Lower lobe of right lung (tissue), 2 donors: ENCODE data around the gene ARSG. TPM values are rescaled to one million over a fixed set of nuclear protein-coding genes. Genes with fewer than 3 reads are reported as not detected.

ENCODE experiments used
- ATAC-seq, 2 donors: fragments of 200-7000 bp; cut with Tn5 transposase; one replicate each; pipeline ENCODE4 v1.9.1; 2020 to 2022; ENCODE audit warnings: mild to moderate bottlenecking in 2 of 2, moderate library complexity in 2 of 2
- DNase-seq: peaks from one replicate; pipeline ENCODE4 v3.0.0-alpha.2; 2020
- H3K27ac ChIP-seq: fragments of 200-600 bp; one replicate; pipeline ENCODE4 v1.8.0; 2022
- H3K27me3 ChIP-seq: fragments of 200-600 bp; one replicate; pipeline ENCODE4 v1.8.0; 2022; ENCODE audit warnings: low read depth
- H3K36me3 ChIP-seq: fragments of 200-600 bp; one replicate; pipeline ENCODE4 v1.8.0; 2022; ENCODE audit warnings: mild to moderate bottlenecking
- H3K4me1 ChIP-seq: fragments of 200-600 bp; one replicate; pipeline ENCODE4 v1.8.0; 2022
- H3K4me3 ChIP-seq: fragments of 200-600 bp; one replicate; pipeline ENCODE4 v1.8.0; 2022; ENCODE audit warnings: mild to moderate bottlenecking
- H3K9me3 ChIP-seq: fragments of 200-600 bp; one replicate; pipeline ENCODE4 v1.8.0; 2022
- CTCF ChIP-seq: fragments of 200-600 bp; IDR thresholded peaks from one replicate; pipeline ENCODE4 v1.8.0; 2022; ENCODE audit warnings: antibody characterized with exemption, mild to moderate bottlenecking
- intact Hi-C: fragments of 100-400 bp; cut with DNase I; formaldehyde crosslinking; loops from one replicate; pipeline ENCODE4 v1.11.0; 2022
- microRNA-seq: library from miRNA; unstranded; fragments of <30 nt; microRNA quantifications from one replicate; pipeline ENCODE4 v1.2.0, GENCODE V29; 2020; ENCODE audit warnings: borderline number of aligned reads
- total RNA-seq: library from RNA; stranded (reverse); fragmentation: NEBNext Ultra II Directional; extraction: Animal tissue kit (Norgen Biotek cat#: 25700); gene quantifications from one replicate; pipeline ENCODE4 v1.2.1, GENCODE V29; 2021
- donor health status: DM: no; HTN: yes; CAD: no; lungs with severe emphysema.

The ARSG gene
- total RNA-seq, 1 donor from 2014 or later: 4.2 TPM

GRCh38 chr17:68462381-68463210 lies 171.3 kb downstream of the ARSG start:
- intact Hi-C loops: no loop called here

GRCh38 chr17:68463211-68464019 lies 172.1 kb downstream of the ARSG start:
- no peak for TF ChIP-seq CTCF
- H3K4me3 ChIP-seq: no peak overlapping the region
- H3K9me3 ChIP-seq: no peaks in the 10 kb centered on the region
- no peak for DNase-seq
- no peak for ATAC-seq
- intact Hi-C loops: no loop called here
- no peaks in the 10 kb centered on the region for H3K27me3 ChIP-seq
- H3K4me1 ChIP-seq: peaks cover 37% of the 10 kb centered on the region
- H3K27ac ChIP-seq: no peak overlapping the region
- no peaks in the 10 kb centered on the region for H3K36me3 ChIP-seq

More at GRCh38 chr17:68462381-68463210, 171.3 kb downstream of the ARSG start:
- Histone ChIP-seq H3K4me1 (peaks cover 42% of the 10 kb centered on the region), H3K9me3 (no peaks in the 10 kb centered on the region), H3K36me3 (no peaks in the 10 kb centered on the region), H3K27me3 (no peaks in the 10 kb centered on the region), H3K27ac (no peak overlapping the region), H3K4me3 (no peak overlapping the region)
- TF ChIP-seq CTCF: peak; percentile 72
- DNase-seq: peak; percentile 62
- peak; percentile 91 to 93 for ATAC-seq

DNA sequence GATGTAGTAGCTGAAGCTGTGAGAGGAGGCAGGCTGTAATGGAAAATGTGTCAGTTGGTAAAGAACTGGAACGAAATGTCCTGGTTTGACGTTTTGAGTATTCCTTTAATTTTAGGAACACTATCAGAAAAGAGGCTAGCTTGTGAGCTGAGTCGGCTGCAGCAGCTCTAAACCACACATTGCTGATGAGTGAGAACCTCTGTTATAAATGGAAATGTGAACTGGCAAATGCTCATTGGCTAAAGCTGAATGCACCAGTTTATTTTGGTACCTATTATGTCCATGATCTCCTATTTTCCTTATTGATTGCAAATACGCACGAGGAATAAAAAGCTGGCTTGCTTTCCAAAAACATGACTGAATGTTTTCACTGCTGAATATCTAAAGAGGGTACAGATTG lies 177.0 kb downstream of the ARSG start:
- DNase-seq (no peak), ATAC-seq (no peak)
- H3K4me3 ChIP-seq: no peak overlapping the region
- no peaks in the 10 kb centered on the region for H3K36me3 ChIP-seq
- intact Hi-C loops: no loop called here
- no peak overlapping the region for H3K27ac ChIP-seq
- TF ChIP-seq CTCF: no peak
- H3K4me1 ChIP-seq: peaks cover 7% of the 10 kb centered on the region
- no peaks in the 10 kb centered on the region for H3K9me3 ChIP-seq
- no peaks in the 10 kb centered on the region for H3K27me3 ChIP-seq

DNA sequence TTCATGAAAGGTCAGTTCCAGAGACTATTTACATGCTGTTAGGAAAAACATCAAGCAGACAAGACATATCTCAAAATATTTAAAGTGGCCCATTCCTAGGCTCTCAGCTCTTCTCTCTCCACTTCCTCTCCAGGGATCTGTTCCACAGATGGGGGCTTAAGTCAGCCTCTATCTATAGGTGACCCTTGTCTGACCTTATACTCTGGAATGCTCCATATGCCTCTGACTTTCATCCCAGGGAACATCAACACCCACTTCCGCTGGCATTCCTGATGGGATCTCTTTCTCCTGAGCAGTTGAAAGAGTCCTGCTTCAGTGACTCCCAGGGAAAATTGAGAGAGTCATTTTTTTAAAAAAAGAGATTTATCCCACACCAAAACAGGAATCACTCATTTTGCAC lies 177.5 kb downstream of the ARSG start:
- Histone ChIP-seq H3K36me3 (no peaks in the 10 kb centered on the region), H3K27me3 (no peaks in the 10 kb centered on the region), H3K4me3 (no peak overlapping the region), H3K27ac (no peak overlapping the region), H3K9me3 (no peaks in the 10 kb centered on the region), H3K4me1 (peaks cover 7% of the 10 kb centered on the region)
- no peak for DNase-seq
- TF ChIP-seq CTCF: no peak
- intact Hi-C loops: no loop called here
- no peak for ATAC-seq

Small RNA genes lying within 50 kb of the gene (microRNA-seq; reads per million reads assigned to microRNA genes)
- gene MIR635: not detected

Other genes with a start within 250 kb of the ARSG start
- gene AMZ2, start 43.5 kb upstream of the ARSG start, total RNA-seq: 55.9 TPM
- 7.5 TPM for gene SLC16A6, start 368 bp upstream of the ARSG start, total RNA-seq
- gene WIPI1, start 166.0 kb downstream of the ARSG start, total RNA-seq: 37.5 TPM
- 374 TPM for gene PRKAR1A, start 220.9 kb downstream of the ARSG start, total RNA-seq